AML-193 (cell line): ENCODE results near the gene LGR6.
A peak's percentile ranks its signal among the peaks of the same experiment; 100 is the strongest.

Experiments
- DNase-seq, 2 experiments: peaks; one replicate each; lab custom pipeline; 2025; lab: John Stamatoyannopoulos, UW

The LGR6 gene

GRCh38 chr1:202268817-202269216 is 75.2 kb downstream of the LGR6 start:
- no peak for DNase-seq

GRCh38 chr1:202270871-202271326 is 77.3 kb downstream of the LGR6 start:
- no peak for DNase-seq

GRCh38 chr1:202272103-202272845 is 78.7 kb downstream of the LGR6 start:
- no peak for DNase-seq

- DNase-seq = peak; percentile 18 to 34
Observed at GRCh38 chr1:202274611-202275010, 81.0 kb downstream of the LGR6 start.

- no peak for DNase-seq
Observed at GRCh38 chr1:202275061-202275770, 81.6 kb downstream of the LGR6 start.

- no peak for DNase-seq
Observed at GRCh38 chr1:202276081-202276715, 82.6 kb downstream of the LGR6 start.

GRCh38 chr1:202276920-202277319 is 83.3 kb downstream of the LGR6 start:
- DNase-seq = no peak

GRCh38 chr1:202278751-202279150 is 85.2 kb downstream of the LGR6 start:
- DNase-seq = no peak

- DNase-seq = no peak
Observed at GRCh38 chr1:202279806-202280205, 86.2 kb downstream of the LGR6 start.

- no peak for DNase-seq
Observed at GRCh38 chr1:202280595-202280994, 87.0 kb downstream of the LGR6 start.

GRCh38 chr1:202281316-202282024 is 87.9 kb downstream of the LGR6 start:
- no peak for DNase-seq

- DNase-seq = no peak
Observed at GRCh38 chr1:202282025-202282371, 88.4 kb downstream of the LGR6 start.

GRCh38 chr1:202282596-202283283 is 89.1 kb downstream of the LGR6 start:
- DNase-seq = no peak

- DNase-seq = no peak
Observed at GRCh38 chr1:202283379-202283844, 89.8 kb downstream of the LGR6 start.

- no peak for DNase-seq
Observed at GRCh38 chr1:202283991-202284390, 90.4 kb downstream of the LGR6 start.

GRCh38 chr1:202285908-202286307 is 92.3 kb downstream of the LGR6 start:
- DNase-seq = no peak

- no peak for DNase-seq
Observed at GRCh38 chr1:202286622-202287097, 93.1 kb downstream of the LGR6 start.

GRCh38 chr1:202287196-202287595 is 93.6 kb downstream of the LGR6 start:
- no peak for DNase-seq

GRCh38 chr1:202288177-202288576 is 94.6 kb downstream of the LGR6 start:
- no peak for DNase-seq

- DNase-seq = no peak
Observed at GRCh38 chr1:202289009-202289408, 95.4 kb downstream of the LGR6 start.

GRCh38 chr1:202291001-202291400 is 97.4 kb downstream of the LGR6 start:
- DNase-seq = no peak
